Urothelium cell line (cell line): ENCODE measurements around the gene CBX7.
A peak's percentile ranks its signal among the peaks of the same experiment; 100 is the strongest.
"Not testable (repeated sequence)": the region's sequence is repeated elsewhere in the genome, so short reads cannot be mapped to it uniquely, and the experiment has no call there.

Source experiments
- DNase-seq: peaks from one replicate; pipeline ENCODE4 v3.0.0; 2011; ENCODE audit warnings: low spot score, mixed read lengths
- FAIRE-seq: peaks from 2 replicates; lab custom pipeline; 2011; peaks lifted over from hg19 to GRCh38; lab: Jason Lieb, UNC

Gene CBX7

GRCh38 chr22:39174498-39175352, 22.2 kb upstream of the CBX7 start:
- DNase-seq (peak; percentile 95), FAIRE-seq (peak; percentile 99)

- FAIRE-seq: peak; percentile 79
- DNase-seq: no peak
Observed at GRCh38 chr22:39173787-39174497, 21.5 kb upstream of the CBX7 start.

DNA sequence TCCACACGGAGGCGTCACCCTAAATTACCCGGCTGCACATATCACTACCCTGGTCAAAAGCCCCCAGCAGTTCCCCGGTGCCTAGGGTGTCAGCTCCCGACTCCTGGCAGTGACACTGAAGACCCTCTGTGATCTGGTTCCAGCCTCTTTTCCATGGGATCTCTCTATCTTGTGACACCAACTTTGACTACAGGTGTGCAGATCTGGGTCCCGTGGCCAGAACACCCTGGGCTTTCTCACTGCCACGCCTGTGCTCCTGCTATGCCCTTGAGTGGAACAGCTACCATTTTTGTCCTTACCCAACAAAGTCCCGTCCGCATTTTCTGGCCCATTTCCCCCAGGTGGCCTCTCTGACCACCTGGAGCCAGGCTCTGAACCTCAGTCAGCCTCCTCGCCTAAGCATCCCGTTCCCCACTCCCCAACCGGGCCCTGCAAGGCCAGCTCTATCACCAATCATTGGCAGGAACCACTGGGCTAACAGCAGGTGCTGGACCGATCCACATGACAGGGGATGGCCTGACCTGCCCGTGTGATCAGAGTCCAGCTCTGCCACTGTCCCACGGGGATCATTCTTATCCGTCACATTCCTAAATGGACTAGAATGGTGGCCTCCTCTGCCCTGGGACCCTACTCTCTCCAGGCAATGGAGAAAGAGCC, 20.7 kb upstream of the CBX7 start:
- DNase-seq (no peak), FAIRE-seq (peak; percentile 35)

DNA sequence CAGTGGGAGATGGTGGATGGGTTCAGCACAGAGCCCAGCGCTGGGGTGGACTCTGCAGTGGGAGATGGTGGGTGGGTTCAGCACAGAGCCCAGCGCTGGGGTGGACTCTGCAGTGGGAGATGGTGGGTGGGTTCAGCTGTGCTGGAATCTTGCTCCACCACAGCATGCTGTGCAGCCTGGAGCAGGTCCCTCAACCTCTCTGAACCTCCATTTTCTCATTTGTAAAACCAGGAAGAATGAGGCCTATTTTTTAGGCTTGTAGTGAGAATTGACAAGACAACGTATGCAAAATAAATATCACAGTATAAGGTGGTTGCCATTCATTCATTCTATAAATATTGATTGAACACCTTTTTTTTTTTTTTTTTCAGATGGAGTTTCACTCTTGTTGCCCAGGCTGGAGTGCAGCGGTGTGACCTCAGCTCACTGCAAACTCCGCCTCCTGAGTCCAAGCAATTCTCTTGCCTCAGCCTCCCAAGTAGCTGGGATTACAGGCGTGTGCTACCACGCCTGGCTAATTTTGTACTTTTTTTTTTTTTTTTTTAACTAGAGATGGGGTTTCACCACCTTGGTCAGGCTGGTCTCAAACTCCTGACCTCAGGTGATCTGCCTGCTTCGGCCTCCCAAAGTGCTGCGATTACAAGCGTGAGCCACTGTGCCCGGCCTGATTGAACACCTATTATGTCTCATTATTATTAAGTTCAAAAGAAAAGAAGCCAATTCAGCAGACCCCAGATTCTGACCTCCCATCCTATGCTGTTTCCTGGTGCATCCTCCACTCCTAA, 20.0 kb upstream of the CBX7 start:
- FAIRE-seq: peak; percentile 58
- DNase-seq: not testable (repeated sequence)

DNA sequence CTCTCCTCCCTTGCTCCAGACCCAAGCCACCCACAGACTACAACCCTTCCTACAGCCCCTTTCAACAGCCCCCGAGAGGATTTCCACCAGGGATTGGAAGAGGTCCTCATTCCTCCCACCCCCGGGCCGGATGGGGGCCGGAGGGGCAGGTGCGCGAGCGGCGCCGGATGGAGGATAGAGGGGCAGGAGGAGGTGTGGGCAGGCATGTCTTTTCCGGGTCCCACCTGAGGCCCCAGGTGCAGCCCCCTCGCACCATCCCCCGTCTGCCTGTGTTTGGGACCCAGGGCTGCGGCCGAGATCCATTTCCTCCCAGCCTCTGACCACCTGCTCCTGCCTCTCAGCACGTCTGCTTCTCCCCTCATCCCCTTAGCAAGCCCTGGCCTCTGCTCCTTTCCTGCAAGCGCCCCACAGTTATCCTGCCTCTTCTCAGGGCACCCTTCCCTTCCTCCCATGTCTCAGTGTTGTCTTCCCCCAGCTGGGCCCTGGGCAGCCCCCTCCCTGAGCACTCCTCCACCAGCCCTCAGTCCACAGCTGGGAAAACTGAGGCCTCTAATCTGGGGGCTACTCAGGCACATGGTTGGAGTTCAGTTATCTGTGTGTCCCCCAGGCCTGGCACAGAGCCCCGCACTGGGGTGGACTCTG, 19.3 kb upstream of the CBX7 start:
- DNase-seq (no peak), FAIRE-seq (no peak)

DNA sequence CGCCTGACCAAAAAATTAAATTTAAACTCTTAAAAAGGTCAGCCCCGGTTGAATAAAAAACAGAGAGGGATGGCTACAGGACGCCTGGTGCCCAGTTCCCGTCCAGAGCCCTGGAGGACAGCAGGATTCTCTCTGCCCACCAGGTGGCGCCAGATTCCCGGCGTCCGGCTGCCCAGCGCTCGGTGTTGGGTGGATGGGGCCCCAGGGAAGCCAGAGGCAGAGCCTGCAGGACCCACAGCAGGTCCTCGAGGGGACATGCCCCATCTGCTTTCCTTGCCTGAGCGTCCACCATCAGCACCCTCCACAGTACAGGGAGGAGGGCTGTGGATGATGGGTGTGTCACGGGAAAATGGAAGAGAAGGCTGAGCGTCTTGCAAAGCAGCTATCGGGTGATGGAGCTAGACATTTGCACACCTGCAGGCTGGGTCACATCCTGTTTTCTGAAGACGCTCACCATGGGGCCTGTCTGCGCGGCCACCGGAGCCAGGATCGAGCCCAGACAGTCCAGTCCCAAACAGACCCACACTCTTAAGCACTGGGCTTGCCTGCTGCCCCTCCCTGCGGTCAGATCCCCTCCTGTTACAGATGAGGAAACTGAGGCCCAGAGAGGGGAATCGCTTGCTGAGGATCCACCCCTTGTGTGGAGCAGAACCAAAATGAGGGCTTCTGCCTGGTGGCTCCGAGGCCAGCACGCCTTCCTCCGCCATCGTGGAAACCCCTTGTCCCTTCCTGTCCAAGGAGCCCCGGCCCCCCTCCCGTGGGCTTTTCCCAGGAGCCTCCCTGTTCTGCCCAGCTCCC, 18.5 kb upstream of the CBX7 start:
- DNase-seq (peak; percentile 85), FAIRE-seq (peak; percentile 63)

- DNase-seq: no peak
Observed at GRCh38 chr22:39169797-39170466, 17.5 kb upstream of the CBX7 start.

DNA sequence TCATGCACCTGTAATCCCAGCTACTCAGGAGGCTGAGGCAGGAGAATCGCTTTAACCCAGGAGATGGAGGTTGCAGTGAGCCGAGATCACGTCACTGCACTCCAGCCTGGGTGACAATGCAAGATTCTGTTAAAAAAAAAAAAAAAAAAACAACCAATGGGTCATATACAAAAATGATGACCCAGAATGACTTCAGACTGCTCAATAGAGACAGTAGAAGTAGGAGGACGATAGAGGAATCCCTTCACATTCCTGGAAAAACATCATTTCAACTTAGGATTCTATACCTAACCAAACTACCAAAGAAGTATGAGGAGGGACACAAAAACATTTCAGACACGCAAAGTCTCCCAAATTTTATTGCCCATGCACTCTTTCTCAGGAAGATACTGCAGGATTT, 14.1 kb upstream of the CBX7 start:
- DNase-seq: no peak
- FAIRE-seq: no peak

More at GRCh38 chr22:39169797-39170466, 17.5 kb upstream of the CBX7 start:
- FAIRE-seq: peak; percentile 88

DNA sequence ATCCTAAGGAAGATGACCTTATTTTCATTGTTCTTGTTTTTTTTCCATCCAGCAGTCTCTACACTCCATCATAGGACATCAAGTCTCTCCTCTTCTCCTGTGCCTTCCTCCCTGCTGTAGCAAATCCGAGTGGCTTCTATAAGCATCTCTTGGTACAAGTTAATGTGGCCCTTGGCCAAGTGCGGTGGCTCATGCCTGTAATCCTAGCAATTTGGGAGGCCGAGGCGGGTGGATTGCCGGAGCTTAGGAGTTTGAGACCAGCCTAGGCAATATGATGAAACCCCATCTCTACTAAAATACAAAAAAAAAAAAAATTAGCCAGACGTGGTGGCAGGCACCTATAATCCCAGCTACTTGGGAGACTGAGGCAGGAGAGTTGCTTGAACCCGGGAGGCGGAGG, 3.6 kb upstream of the CBX7 start:
- DNase-seq, FAIRE-seq: not testable (repeated sequence)

GRCh38 chr22:39155421-39155820, 2.9 kb upstream of the CBX7 start:
- no peak for DNase-seq
- FAIRE-seq: peak; percentile 88

DNA sequence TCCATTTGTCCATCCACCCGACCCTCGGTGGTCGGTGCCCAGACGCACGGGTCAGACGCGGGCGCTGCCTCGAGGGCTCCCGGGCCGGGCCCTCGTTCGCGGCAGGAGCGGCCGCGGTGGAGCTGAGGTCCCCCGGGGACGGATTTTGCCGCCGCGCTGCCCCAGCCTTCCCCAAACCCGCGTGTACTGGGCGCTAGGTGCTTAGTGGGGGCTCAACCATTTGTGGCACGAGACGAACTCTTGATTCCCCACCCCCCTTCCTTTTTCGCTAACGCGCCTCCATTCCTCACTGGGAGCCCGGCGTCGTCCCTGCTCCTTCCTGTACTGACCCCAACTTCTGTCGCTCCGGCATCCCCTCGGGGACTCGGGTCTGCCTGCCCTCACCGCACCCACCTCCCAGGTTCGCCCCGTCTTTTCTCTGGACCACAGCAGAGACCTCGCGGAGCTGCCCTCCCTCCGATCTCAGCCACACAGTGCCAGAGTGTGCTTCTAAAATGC, 789 bp upstream of the CBX7 start:
- FAIRE-seq (no peak), DNase-seq (no peak)

DNA sequence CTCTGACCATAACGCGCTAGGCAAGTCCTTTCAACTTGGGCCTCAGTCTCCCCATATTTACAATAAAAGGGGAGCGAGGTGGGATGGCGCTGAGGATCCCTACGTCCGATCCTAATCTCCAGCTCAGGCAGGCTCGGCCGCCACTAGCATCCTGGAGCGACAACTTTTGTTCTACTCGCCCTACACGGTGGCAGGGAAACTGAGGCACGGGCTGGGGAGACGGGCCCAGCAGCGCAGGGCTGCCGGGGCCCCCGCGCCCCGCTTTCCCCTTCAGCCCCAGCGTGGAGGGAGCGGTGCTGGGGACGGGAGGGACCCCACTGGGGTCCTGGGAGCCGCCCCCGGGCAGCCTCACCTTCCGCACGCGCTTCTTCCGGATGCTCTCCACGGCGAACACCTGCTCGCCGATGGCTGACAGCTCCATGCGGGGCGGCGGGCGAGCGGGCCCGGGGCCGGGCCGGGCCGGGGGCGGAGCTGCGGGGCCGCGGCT, 413 bp downstream of the CBX7 start:
- DNase-seq (no peak), FAIRE-seq (no peak)

DNA sequence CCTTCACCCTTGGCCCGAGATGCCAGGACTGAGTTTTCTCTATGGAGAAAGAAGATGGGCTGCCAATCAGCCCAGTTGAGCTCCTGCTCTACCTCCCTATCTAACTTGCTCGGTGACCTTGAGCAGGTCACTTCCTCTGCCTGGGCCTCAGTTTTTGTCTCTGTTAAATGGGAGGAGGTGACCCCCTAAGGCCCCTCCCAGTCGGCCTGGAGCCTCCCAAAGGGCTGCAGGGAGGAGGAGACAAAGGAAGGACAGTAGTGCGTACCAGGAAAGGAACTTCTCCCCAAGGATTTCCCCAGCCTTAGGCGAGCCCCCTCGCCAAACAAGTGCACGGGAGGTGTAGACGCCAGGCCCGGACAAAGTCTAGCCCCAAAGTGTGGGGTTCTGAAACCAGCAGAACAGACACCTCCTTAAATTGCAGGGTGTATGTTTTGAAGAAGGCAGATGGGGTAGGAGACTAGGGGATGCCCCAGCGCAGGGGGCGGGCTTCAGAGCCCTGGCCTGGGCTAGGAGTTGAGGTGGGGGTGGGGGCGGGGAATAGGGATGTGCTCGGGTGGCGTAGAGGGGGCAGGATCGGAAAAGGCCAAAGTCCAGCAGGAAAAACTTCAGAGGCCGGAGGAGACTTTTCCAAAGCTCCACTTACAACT, 1.0 kb downstream of the CBX7 start:
- FAIRE-seq (no peak), DNase-seq (no peak)

DNA sequence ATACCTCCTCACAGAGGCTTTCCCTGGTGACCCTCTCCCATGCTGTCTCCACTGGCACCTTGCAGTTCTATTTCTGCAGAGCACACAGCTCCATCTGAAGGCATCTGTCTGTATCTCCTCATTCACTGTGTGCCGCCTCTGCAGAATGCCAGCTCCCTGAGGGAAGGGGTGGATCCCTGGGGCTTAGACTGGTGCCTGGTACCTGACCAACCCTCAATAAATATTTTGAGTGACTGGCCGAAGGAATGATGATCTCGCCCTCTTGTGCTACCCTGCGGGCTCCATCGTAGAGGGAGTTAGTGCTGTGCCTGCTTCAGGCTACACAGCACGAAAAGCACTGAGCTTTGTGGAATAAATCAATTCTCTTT, 1.6 kb downstream of the CBX7 start:
- no peak for DNase-seq
- peak; percentile 35 for FAIRE-seq

GRCh38 chr22:39149915-39150847, 2.3 kb downstream of the CBX7 start:
- DNase-seq: no peak

DNA sequence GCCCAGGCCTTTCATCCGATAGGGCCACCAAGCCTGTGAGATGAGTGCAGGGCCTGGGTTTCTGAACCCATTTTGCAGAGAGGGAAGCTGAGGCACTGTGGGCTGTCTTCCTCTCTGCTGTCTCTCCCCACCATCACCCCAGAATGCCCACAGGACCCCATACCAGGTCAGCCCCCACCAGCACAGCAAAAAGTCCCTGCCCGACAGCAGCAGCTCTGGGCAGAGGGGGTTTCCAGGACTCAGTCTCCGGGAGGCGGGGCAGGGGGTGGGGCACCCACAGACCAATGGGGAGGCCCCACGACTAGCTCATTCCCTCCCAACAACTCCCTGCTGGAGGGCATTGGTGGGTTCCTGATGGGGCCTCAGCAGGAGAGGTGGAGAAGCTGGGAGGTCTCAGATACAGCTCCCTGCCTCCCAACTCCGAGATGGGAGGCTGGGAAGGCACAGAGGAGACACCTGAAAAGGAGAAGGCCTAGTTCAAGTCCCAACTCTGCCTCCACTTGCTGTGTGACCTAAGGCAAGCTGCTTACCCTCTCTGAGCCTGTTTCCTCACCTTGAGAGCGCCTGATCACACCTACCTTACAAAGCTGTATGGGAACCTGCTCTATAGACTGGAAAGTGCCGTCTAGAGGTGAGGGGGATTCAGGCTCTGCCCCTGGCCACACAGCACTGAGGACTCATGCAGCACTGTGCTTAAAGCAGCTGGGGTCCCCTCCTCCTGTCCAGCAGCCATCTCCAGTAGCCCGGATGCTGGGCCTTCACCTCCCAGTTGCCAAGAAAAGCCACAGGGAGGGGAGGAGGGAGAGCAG, 3.5 kb downstream of the CBX7 start:
- FAIRE-seq (no peak), DNase-seq (no peak)

More at GRCh38 chr22:39149915-39150847, 2.3 kb downstream of the CBX7 start:
- no peak for FAIRE-seq
